T-helper 2 cell treated with Interferon-gamma antibody and Interleukin-4, amounts not matched to agents 5 μg/mL and 100 μg/mL, for 36 hours (primary cell): Measurements from ENCODE around the gene OR8B12.

ENCODE experiments used
- DNase-seq: peaks from one replicate; pipeline ENCODE4 v3.0.0; 2021; ENCODE audit warnings: low spot score
- H3K27ac Mint-ChIP-seq: one replicate; pipeline ENCODE4 v1.8.0; 2021; ENCODE audit warnings: mild to moderate bottlenecking, mixed read lengths
- H3K27me3 Mint-ChIP-seq: one replicate; pipeline ENCODE4 v1.8.0; 2021; ENCODE audit warnings: low read depth, mixed read lengths
- H3K36me3 Mint-ChIP-seq: one replicate; pipeline ENCODE4 v1.8.0; 2021; ENCODE audit warnings: low read depth, mixed read lengths
- H3K4me1 Mint-ChIP-seq: one replicate; pipeline ENCODE4 v1.8.0; 2021; ENCODE audit warnings: low read depth, mixed read lengths
- H3K4me3 Mint-ChIP-seq: one replicate; pipeline ENCODE4 v1.8.0; 2022; ENCODE audit warnings: mild to moderate bottlenecking, moderate library complexity, mixed read lengths
- H3K9me3 Mint-ChIP-seq: one replicate; pipeline ENCODE4 v1.8.0; 2021; ENCODE audit warnings: mixed read lengths

The OR8B12 gene, protein sequence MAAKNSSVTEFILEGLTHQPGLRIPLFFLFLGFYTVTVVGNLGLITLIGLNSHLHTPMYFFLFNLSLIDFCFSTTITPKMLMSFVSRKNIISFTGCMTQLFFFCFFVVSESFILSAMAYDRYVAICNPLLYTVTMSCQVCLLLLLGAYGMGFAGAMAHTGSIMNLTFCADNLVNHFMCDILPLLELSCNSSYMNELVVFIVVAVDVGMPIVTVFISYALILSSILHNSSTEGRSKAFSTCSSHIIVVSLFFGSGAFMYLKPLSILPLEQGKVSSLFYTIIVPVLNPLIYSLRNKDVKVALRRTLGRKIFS

DNA sequence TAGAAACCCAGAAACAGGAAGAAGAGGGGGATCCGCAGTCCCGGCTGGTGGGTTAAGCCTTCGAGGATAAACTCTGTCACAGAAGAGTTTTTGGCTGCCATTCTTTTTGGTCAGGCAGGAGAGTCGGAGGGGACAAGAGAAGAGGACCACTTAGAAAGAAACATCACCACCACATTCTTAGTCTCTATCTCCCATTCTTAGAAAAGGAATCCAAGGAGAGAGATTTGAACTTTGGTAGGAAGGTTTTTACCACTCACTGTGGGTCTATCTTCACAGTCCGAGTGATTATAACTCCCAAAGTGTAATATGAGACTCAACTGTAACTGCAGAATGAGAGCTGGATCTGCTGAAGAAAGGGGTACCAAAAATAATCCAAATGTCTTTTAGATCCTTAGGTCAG lies at the start of gene OR8B12:
Gene OR8B12, minus strand, starts transcription at position 101 of the 400 bp plus-strand sequence. Its CDS starts 0 bp downstream, at position 101.
- no peaks in the 10 kb centered on the region for H3K4me1 Mint-ChIP-seq

GRCh38 chr11:124592627-124593026 lies 49.2 kb upstream of the OR8B12 start:
- DNase-seq, result no peak
- H3K27ac Mint-ChIP-seq, result no peak overlapping the region
- no peak overlapping the region for H3K4me3 Mint-ChIP-seq
- no peaks in the 10 kb centered on the region for H3K9me3 Mint-ChIP-seq
- H3K36me3 Mint-ChIP-seq, result no peaks in the 10 kb centered on the region
- no peaks in the 10 kb centered on the region for H3K4me1 Mint-ChIP-seq
- peaks cover 28% of the 10 kb centered on the region for H3K27me3 Mint-ChIP-seq

More for the DNA sequence above, at the start of gene OR8B12:
- no peak for DNase-seq
- Mint-ChIP-seq H3K9me3 (no peaks in the 10 kb centered on the region), H3K4me3 (no peak within 1 kb of the TSS), H3K36me3 (no peaks in the 10 kb centered on the region), H3K27me3 (peaks cover 2% of the 10 kb centered on the region), H3K27ac (no peak within 1 kb of the TSS)

- peaks cover 24% of the 10 kb centered on the region for H3K27me3 Mint-ChIP-seq
- no peak for DNase-seq
- H3K9me3 Mint-ChIP-seq, result no peaks in the 10 kb centered on the region
- no peak overlapping the region for H3K4me3 Mint-ChIP-seq
- H3K4me1 Mint-ChIP-seq, result no peaks in the 10 kb centered on the region
- no peak overlapping the region for H3K27ac Mint-ChIP-seq
- H3K36me3 Mint-ChIP-seq, result no peaks in the 10 kb centered on the region
These were observed 48.0 kb upstream of the OR8B12 start for GRCh38 chr11:124591430-124591829.

- Mint-ChIP-seq H3K4me3 (no peak overlapping the region), H3K4me1 (no peaks in the 10 kb centered on the region)
These were observed 42.9 kb upstream of the OR8B12 start for GRCh38 chr11:124586238-124586860.

DNA sequence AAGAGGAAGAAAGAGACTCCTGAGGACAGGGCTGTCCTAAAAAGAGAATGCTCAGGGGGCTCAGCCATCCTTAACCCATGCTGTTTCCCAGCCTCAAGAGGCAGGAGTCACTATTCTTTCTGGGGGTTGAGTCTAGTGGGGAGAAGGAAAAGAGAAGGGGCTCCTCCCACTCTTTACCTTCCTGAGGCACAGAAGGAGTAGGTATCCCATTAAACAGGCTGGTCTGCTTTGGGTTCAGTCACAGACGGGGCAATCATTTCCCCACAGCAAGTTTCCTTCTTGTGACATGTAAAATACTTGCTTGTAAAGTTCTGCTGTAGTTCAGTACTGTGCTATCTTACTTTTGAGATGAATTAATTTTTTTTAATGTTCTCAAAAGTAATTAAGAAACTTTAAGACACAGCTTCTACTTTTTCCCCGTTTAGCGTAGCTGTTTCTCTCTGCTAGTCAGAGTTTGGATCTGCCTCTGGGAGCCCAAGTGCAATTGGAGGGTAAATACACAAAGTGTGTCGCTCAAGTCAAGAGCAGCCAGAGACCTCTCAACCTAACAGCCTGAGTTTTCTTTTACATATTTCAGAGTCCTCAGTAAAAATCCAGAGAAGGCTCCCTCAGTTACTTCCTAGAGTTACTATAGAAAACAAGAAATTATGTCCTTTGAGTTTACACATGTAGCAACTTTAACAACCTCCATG lies 41.4 kb upstream of the OR8B12 start:
- H3K36me3 Mint-ChIP-seq, result no peaks in the 10 kb centered on the region
- no peak overlapping the region for H3K27ac Mint-ChIP-seq
- no peaks in the 10 kb centered on the region for H3K4me1 Mint-ChIP-seq
- peaks cover 11% of the 10 kb centered on the region for H3K27me3 Mint-ChIP-seq
- no peak overlapping the region for H3K4me3 Mint-ChIP-seq
- H3K9me3 Mint-ChIP-seq, result no peaks in the 10 kb centered on the region
- no peak for DNase-seq

More at GRCh38 chr11:124586238-124586860, 42.9 kb upstream of the OR8B12 start:
- H3K9me3 Mint-ChIP-seq, result no peaks in the 10 kb centered on the region
- H3K27me3 Mint-ChIP-seq, result peaks cover 15% of the 10 kb centered on the region
- no peaks in the 10 kb centered on the region for H3K36me3 Mint-ChIP-seq
- DNase-seq, result peak; percentile 18
- no peak overlapping the region for H3K27ac Mint-ChIP-seq

- no peaks in the 10 kb centered on the region for H3K9me3 Mint-ChIP-seq
- no peak for DNase-seq
- H3K36me3 Mint-ChIP-seq, result no peaks in the 10 kb centered on the region
These were observed 40.3 kb upstream of the OR8B12 start for GRCh38 chr11:124583781-124584180.

GRCh38 chr11:124582565-124582964 lies 39.1 kb upstream of the OR8B12 start:
- Mint-ChIP-seq H3K27ac (no peak overlapping the region), H3K36me3 (no peaks in the 10 kb centered on the region), H3K4me1 (no peaks in the 10 kb centered on the region), H3K9me3 (no peaks in the 10 kb centered on the region), H3K4me3 (no peak overlapping the region), H3K27me3 (peaks cover 7% of the 10 kb centered on the region)
- no peak for DNase-seq

More at GRCh38 chr11:124583781-124584180, 40.3 kb upstream of the OR8B12 start:
- Mint-ChIP-seq H3K4me1 (no peaks in the 10 kb centered on the region), H3K27ac (no peak overlapping the region), H3K27me3 (peaks cover 9% of the 10 kb centered on the region), H3K4me3 (no peak overlapping the region)

- Mint-ChIP-seq H3K27me3 (peaks cover 2% of the 10 kb centered on the region), H3K4me3 (no peak overlapping the region), H3K27ac (no peak overlapping the region), H3K36me3 (no peaks in the 10 kb centered on the region), H3K9me3 (no peaks in the 10 kb centered on the region), H3K4me1 (no peaks in the 10 kb centered on the region)
- no peak for DNase-seq
These were observed 38.4 kb upstream of the OR8B12 start for GRCh38 chr11:124581817-124582216.

- Mint-ChIP-seq H3K27me3 (no peaks in the 10 kb centered on the region), H3K27ac (no peak overlapping the region), H3K4me3 (no peak overlapping the region), H3K4me1 (no peaks in the 10 kb centered on the region), H3K9me3 (no peaks in the 10 kb centered on the region), H3K36me3 (no peaks in the 10 kb centered on the region)
- DNase-seq, result no peak
These were observed 35.3 kb upstream of the OR8B12 start for GRCh38 chr11:124578761-124579160.

- no peaks in the 10 kb centered on the region for H3K36me3 Mint-ChIP-seq
- no peak overlapping the region for H3K4me3 Mint-ChIP-seq
- H3K9me3 Mint-ChIP-seq, result no peaks in the 10 kb centered on the region
- H3K27me3 Mint-ChIP-seq, result no peaks in the 10 kb centered on the region
- H3K27ac Mint-ChIP-seq, result no peak overlapping the region
- DNase-seq, result no peak
- no peaks in the 10 kb centered on the region for H3K4me1 Mint-ChIP-seq
These were observed 34.4 kb upstream of the OR8B12 start for GRCh38 chr11:124577716-124578427.

GRCh38 chr11:124570160-124570559 lies 26.7 kb upstream of the OR8B12 start:
- H3K27ac Mint-ChIP-seq, result no peak overlapping the region
- H3K4me1 Mint-ChIP-seq, result no peaks in the 10 kb centered on the region
- no peaks in the 10 kb centered on the region for H3K9me3 Mint-ChIP-seq
- no peaks in the 10 kb centered on the region for H3K36me3 Mint-ChIP-seq
- H3K4me3 Mint-ChIP-seq, result no peak overlapping the region
- H3K27me3 Mint-ChIP-seq, result no peaks in the 10 kb centered on the region
- DNase-seq, result no peak

GRCh38 chr11:124569697-124570096 lies 26.2 kb upstream of the OR8B12 start, which contains the start of gene OR8A1:
Gene OR8A1, plus strand, starts transcription at chr11:124569997. Its CDS starts 123 bp downstream, at chr11:124570120.
- Mint-ChIP-seq H3K36me3 (no peaks in the 10 kb centered on the region), H3K27me3 (no peaks in the 10 kb centered on the region), H3K27ac (no peak within 1 kb of the TSS), H3K4me3 (no peak within 1 kb of the TSS), H3K9me3 (no peaks in the 10 kb centered on the region), H3K4me1 (no peaks in the 10 kb centered on the region)
- DNase-seq, result no peak

DNA sequence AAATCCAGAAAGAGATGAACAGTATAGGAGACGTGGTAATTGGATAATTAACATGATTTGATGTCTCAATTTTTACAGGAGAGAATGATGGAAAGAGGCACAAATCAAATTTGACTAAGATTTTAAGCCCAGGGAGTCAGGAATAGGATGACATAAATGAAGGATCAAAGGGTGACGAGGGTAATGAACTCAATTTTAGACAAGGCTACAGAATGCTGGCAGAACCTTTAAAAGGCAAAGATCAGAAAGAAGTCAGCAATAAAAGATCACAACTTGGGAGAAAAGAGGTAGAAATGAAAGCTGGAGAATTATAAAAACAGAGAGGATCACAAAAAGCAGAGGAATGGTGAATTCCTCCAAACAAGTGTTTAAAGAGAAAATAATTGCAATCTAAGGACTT lies 13.4 kb upstream of the OR8B12 start:
- Mint-ChIP-seq H3K4me3 (no peak overlapping the region), H3K27me3 (no peaks in the 10 kb centered on the region), H3K4me1 (no peaks in the 10 kb centered on the region), H3K27ac (no peak overlapping the region), H3K9me3 (no peaks in the 10 kb centered on the region), H3K36me3 (no peaks in the 10 kb centered on the region)
- DNase-seq, result no peak

DNA sequence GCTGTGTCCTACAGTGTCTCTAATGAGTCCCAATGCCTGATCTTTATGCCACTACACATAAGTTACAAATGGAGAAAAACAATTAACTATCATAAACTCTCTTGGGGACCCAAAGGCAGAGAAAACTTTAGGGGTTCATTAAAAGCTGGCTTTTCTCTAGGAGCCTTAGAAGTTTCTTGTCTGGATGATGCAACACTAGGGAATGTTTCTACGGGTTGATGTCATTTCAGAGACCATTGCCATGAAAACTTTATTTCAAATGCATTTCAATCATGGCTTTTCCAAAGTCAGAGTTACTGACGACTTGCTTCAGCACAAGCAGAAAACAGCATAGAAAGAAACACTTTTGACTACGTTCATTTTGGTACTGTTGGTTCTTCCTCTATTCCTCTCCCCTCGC lies 8.5 kb upstream of the OR8B12 start:
- Mint-ChIP-seq H3K36me3 (no peaks in the 10 kb centered on the region), H3K9me3 (no peaks in the 10 kb centered on the region), H3K4me3 (no peak overlapping the region), H3K4me1 (no peaks in the 10 kb centered on the region), H3K27ac (no peak overlapping the region), H3K27me3 (no peaks in the 10 kb centered on the region)
- no peak for DNase-seq
